GM19395 (cell line): Measurements from ENCODE around the gene MAT2B.

Experiments
- ATAC-seq: cut with Tn5 transposase; IDR thresholded peaks from one replicate; pipeline ENCODE4 v1.9.1; 2021; ENCODE audit warnings: mild to moderate bottlenecking, moderate library complexity; ENCODE audit not compliant: unreplicated experiment

Gene MAT2B

DNA sequence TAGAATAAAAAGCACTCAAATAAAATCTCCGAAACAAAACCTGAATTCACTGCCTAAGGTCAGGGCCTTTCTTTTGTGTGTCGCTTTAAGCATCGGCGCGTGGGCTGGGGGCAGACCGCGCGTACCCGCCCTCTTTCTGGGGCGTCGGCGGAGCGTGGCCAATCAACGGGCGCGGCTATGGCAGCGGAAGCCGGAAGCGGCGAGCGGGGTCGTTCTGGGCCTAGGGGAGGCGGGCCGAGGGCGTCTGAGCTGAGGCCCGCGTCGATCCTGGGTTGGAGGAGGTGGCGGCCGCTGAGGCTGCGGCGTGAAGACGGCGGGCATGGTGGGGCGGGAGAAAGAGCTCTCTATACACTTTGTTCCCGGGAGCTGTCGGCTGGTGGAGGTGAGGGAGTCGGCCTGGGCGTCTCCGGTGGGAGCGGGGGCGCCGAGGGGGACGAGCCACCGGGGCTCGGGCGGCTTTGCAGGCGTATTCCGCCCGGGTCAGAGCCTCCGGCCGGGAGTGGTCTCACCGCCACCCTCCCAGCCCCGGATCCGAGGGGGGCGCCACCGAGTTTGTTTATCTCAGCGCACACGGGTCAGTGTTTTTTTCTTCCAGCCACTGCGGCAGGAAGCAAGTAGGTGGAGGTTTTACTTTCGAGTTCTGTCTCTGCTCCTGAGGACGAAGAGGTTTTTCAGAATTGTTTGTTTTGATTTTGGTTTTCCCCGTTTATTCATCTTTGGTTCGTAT, at the start of gene MAT2B:
Gene MAT2B, plus strand, starts transcription at position 252 of the 727 bp plus-strand sequence. Its CDS starts 68 bp downstream, at position 320.
- ATAC-seq = peak; percentile 84

DNA sequence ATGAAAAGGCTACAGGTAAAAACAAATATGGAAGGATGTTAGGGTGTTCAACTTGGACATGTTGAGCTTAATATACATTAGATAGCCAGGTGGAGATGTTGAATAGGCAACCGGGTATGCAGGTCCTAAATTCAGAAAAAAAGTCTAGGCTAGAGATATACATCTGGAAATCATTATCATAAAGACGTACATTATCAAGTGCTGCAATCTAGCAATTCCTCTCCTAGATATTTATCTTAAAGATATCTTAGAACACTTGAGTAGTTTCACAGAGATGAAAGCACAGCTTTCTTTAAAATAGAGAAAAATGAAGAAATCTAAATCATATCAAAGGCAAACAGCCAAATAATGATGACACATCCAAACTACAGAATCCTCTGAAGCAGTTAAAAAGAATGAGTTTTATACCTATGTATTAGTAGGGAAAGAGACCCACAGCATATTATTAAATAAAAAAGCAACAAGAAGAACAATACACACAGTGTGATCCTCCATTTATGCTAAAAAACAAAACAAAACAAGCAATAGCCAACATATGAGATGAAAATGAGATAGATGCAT, 49.3 kb upstream of the MAT2B start:
- ATAC-seq = no peak

DNA sequence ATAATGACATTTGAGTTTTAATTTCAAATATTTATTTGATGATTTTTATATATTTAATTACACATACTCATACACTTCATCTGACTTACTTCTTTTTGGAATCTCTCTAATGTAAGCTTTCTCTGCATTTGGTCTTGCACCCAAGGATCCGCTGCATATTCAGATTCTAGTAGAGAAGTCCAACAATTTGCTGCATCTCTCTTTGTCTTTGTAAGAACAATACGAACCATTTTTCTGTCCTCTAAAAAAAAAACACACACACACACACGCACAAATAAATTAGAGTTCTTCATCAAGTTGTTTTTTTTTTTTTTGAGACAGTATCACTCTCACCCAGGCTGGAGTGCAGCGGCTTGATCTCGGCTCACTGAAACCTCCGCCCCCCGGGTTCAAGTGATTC, 48.6 kb upstream of the MAT2B start:
- ATAC-seq = no peak

DNA sequence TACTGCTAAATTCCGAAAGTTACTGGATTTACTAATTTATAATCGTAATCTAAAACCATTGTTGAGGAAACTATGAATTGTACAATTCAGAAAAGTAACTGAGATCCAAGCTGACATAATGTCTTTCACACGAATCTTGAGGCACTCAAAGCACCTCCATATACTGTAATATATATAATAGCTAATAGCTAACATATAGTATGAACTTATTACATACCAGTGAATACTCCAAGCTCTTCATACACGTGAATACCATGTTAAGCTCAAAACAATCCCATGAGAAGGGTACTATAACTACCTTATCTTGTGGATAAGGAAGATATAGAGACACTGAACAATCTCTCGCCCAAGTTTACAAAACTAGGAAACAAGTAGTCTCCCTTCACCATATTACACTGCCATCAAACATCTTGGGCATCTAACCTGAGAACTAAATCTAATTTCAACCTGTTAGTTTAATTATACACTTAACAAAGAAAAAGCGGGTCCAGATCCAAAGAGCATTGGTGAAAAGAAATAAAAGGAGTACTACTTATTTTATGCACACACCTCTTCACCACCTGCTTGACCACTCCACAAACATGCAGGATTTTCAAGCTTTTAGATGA, 46.5 kb upstream of the MAT2B start:
- no peak for ATAC-seq

DNA sequence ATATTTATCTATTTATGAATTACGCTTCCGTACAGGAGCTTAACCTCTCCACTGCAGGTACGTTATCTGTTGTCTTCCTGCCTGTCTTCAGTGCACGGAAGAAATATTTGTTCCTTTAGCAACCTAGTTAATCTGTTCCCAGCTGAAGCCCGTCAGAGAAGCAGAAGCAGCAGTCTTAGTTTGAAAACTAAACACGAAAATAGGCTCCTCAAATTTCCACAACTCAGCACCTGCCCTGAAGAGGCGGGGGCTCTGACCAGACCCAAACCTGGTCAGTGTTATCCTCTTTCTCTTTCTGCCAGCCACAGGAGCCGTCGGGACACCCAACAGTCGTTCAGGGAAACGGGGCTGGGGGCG, 46.0 kb upstream of the MAT2B start:
- peak; percentile 3 for ATAC-seq

DNA sequence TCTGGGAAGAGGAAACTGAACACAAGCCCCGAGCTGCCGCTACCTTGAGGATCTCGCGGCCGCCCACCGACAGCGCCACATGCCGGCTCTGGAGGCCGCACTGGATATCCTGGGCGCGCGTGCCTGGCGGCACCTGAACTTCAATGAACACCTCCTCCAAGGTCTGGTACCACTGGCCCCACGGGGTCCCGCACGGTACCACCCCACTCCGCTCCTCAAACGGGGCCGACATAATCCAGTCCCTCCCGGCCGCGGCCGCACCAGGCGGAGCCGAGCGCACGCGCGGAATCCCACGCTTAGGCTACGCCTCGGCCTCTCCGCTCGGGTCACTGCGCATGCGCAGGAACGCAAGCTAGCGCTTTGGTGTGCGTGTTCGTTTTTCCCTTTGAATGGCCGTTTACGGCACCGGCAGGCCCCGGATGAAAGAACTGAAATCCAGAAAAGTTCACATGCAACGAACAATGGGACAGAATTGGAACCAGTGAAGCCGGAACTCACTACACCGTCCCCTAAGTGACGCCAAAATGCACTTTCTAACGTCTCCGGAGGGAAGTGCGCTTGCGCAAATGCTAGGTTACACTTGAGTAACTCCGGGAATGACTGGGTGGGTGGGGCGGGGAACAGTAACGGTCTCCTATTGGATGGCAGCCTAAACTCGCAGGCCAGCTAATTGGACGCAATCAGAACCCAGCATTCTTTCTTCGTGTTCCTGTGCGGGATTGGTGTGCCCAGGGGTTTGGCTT, 45.4 kb upstream of the MAT2B start, which contains the start of gene NUDCD2:
Gene NUDCD2, minus strand, starts transcription at position 284 of the 743 bp plus-strand sequence. Its CDS starts 52 bp downstream, at position 232.
- peak; percentile 77 for ATAC-seq

DNA sequence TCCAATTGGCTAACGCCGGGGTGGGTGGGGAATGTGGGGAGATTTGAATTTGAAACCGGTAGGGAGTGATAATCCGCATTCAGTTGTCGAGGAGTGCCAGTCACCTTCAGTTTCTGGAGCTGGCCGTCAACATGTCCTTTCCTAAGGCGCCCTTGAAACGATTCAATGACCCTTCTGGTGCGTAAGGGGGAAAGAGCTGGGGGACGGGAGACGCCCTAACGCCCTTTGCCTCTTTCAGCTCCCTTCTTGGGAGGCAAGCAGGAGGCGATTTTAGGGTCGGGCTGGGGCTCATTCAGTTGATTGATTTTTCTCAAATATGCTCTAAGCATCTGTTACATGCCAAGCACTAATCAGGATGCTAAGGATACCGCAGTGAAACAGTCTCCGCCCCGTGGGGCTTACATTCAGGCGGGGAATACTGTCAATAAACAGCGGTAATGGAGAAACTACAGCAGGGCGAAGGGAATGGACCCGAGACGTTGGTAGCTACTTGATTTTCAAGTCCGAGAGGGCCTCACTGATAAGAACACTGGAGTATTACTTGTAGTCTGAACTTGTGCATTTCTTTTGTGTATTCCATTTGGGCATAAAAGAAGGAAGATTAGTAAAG, 44.8 kb upstream of the MAT2B start, which contains the start of gene HMMR:
Gene HMMR, plus strand, starts transcription at position 71 of the 610 bp plus-strand sequence. Its CDS starts 61 bp downstream, at position 132.
- ATAC-seq = peak; percentile 3

DNA sequence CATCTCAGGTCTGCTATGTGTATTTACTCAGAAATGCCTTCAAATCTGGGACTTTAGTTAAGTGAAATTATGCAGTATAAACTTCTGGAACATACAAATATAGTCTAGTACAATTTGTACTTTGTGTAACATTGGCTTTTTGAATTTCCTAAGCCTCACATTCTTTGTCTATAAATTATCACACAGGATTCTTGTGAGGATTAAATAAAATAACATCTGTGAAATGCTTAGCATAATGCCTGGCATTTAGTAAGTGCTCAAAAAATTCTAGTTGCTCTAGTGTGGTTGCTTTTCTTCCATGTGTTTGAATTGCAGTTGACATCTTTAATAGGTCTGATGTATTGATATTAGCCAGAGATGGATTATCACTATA, 42.4 kb upstream of the MAT2B start:
- no peak for ATAC-seq

DNA sequence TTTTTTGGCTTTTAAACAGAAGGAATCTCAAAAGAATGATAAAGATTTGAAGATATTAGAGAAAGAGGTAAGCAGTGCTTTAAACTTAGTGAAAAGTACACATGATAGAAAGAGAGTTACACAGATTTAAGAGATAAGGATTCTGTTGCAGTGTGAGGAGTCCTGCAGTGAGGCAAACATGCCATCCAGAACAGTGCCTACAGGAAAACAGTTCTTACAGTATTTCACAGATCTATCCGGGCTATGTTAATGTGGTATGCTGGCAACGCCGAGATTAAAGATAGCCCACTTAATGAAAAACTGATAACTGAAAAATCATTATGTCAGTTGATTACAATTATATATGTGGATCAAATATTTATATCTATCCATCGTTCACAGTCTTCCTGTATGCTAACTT, 37.7 kb upstream of the MAT2B start:
- no peak for ATAC-seq

DNA sequence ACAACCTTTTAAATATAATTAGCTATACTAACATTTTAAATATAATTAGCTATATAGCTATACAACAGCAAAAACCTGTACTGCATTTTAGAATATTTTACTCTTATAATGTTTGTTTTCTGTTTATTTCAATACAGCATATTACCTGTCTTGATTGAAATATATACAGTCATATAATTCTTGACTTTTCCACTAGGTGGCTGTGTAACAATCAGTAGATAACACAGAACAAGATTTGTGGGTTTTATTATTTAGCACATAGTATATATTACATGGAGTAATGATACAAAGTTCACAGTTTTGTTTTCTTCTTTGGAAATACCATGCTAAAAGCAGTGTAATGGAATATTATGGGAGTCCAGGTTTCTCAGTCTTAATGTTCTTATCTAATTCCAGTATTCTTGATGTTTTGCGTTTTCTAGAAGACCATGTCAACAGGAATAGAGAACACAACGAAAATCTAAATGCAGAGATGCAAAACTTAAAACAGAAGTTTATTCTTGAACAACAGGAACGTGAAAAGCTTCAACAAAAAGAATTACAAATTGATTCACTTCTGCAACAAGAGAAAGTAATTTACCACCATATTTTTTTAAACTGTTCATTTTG, 31.7 kb upstream of the MAT2B start:
- ATAC-seq = peak; percentile 90

DNA sequence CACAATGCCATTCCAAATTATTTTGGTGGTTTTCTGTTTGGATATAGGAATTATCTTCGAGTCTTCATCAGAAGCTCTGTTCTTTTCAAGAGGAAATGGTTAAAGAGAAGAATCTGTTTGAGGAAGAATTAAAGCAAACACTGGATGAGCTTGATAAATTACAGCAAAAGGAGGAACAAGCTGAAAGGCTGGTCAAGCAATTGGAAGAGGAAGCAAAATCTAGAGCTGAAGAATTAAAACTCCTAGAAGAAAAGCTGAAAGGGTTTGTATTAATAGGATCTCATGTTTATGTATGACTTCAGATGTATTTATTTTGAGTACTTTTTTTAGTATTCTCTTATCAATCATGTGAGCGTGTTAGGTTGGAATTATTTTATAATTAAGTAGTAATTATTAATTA, 30.0 kb upstream of the MAT2B start:
- no peak for ATAC-seq

DNA sequence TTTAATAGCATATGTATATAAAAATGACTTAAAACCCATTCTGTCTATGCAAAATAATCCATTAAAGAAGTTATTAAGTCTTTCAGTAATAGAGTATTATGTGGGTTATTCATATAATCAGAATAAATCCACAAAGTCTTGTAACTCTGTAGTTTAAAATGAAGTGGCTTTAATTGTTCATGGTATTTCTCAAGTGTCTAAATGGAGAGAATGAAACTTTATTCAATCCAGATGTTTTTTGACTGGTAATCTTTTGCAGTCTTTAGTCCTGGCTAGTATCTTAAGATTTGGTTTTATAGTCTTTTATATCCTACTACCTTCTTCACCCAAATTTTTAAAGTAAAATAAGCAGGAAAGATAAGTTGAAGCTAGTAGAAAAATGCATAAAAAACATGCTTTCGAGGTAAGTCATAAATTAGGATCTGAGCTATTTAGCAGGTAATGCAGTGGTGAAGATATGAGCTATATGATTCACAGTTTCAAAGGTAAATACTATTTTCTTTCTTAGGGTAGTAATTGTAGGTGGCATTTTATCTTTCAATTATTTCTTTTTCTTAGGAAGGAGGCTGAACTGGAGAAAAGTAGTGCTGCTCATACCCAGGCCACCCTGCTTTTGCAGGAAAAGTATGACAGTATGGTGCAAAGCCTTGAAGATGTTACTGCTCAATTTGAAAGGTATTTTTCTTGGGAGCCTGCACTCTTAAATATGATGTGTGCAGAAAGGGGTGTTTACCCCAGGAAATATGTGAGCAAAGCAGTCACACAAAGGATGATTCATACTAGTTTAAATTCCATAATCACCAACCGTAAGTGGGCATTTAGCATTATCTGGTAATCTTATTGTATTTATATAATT, 27.1 kb upstream of the MAT2B start:
- no peak for ATAC-seq

DNA sequence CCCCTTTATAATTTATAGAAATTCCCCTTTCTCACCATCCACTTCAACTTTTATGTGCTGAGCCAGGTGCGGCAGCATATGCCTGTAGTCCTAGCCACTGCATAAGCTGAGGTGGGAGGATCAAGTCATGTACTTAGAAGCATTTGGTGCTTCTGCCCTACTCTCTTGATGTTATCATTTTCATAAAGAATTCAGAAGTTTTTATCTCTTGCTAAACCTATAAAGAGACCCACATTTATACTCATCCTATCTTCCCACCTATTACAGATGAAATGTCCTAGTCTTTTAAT, 26.5 kb upstream of the MAT2B start:
- no peak for ATAC-seq

DNA sequence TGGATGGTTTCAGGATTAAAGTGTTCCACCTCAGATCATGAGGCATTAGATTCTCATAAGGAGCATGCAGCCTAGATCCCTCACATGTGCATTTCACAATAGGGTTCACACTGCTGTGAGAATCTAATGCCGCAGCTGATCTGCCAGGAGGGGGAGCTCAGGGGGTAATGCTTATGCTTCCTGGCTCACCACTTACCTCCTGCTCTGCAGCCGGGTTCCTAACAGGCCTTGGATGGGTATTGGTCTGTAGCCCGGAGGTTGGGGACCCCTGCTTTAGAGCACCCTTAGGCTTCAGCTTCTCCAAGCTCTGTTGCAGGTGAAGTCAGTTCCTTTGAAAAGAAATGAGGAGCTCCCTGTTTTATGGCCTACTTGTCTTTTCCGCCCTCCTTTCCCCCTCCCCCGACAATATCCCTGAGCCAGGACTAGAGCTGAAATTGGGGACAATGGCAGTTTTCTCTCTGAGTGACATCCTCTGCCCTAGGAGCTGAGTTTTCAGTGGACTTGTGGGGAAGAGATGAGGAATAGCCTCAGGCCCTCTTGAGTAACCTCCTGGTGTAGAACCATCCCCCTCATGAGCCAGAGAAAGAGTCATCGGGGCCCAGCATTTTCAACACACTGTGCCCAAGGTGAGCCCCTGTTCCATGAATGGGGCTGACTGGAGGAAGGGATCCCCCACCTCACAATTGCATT, 16.2 kb upstream of the MAT2B start:
- no peak for ATAC-seq

DNA sequence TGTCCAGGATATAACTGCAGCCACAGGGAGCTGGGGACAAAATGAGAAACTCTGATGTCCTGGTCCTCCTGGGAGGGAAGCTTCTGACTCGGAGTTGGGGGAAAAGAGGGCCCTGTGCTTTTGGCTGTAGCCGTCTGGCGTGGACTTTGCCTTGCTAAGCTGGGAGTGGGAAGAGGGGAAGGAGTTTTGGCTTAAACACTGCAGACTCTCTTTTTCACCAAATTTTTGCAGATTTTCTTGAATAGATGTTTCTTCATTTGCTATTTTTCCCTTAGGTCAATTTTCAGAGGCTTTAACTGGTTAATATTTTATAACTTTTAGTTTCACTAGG, 15.7 kb upstream of the MAT2B start:
- no peak for ATAC-seq

DNA sequence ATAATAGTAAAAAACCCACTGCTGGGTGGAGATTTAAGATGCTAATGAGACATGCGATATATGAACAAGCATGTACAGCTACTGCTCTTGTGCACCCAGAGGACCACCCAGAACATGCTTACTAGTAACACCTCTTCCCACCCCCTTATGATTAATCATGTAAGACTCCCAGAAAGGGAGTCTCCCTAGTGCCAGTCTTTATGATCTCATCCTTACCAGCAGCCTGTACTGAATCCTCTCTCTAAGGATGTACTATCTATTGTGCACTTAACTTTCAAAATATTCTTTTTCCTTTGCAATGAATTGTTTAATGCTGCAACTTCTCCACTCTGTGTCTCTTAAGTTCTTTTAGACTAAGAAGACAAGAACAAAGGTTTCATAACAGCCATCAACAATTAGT, 9.1 kb upstream of the MAT2B start:
- ATAC-seq = no peak

DNA sequence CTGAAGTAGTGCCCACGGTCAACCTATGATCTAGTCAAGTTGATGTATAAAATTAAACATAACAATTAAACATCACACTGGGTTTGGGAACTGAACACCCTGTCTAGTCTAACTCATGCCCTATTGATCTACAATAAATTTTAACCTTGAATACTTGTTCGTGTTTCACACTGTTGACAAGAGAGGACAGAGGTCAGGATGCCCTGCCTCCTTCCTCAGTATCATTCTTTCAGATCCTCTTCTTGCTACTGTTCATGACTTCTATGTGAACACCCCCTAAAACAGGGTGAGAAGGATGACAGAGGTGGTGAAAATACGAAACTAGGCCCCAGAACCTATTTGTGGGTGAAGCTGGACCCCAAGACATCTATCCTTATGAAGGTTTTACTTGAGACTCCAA, 8.1 kb upstream of the MAT2B start:
- peak; percentile 66 for ATAC-seq

DNA sequence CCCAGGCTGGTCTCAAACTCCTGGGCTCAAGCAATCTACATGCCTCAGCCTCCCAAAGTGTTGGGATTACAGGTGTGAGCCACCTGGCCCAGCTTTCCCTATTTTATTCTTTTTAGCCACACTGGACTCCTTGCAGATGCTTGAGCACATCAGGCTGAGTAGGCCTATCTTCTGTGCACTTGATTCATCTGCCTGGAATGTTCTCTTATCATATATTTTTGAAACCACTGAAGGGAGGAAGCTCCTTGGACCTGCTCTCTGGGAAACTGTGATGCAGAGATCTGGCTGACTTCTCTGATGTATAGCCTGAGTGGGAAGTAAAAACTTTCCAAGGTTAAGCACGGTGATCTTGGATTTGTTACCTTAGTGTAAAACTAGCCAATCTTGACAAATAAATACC, 6.5 kb upstream of the MAT2B start:
- no peak for ATAC-seq

DNA sequence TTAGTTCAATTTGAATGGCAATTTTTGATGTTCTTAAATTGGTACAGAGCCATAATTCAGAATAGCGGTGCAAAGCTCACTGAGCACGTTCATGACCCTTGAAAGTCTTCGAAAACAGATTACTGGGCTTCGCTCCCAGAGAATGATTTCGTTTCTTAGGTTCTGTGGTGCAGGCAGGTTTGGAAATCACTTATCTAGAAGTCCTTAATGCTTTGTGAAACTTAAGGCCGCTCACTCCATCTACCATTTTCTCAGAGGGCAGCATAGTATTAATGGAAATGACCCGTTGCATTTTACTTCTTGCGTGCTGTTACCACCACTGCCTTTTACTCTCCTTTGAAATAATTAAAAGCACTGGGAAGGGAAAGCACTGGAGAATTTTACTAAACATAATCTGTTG, 2.9 kb upstream of the MAT2B start:
- ATAC-seq = no peak
